Peyer's patch (tissue), 4 donors: Measurements from ENCODE around the gene LYPD6B.

Source experiments
- POLR2A ChIP-seq, 2 donors: fragments of 450-650 bp; IDR thresholded peaks; one replicate each; pipeline ENCODE4 v1.5.1; 2017; ENCODE audit warnings: antibody characterized with exemption in 2 of 2, mild to moderate bottlenecking in 2 of 2, moderate library complexity in 2 of 2
- TF ChIP-seq, protein P1 (sequence below), 6 experiments: fragments of 450-650 bp in 4 of 6; fragments of 200-600 bp in 2 of 6; sonication (generic) in 1 of 6; IDR thresholded peaks; one replicate each; pipeline ENCODE4 v1.5.1; 2017 to 2019; ENCODE audit warnings: antibody characterized with exemption in 6 of 6, mild to moderate bottlenecking in 3 of 6, moderate library complexity in 1 of 6

DNA sequence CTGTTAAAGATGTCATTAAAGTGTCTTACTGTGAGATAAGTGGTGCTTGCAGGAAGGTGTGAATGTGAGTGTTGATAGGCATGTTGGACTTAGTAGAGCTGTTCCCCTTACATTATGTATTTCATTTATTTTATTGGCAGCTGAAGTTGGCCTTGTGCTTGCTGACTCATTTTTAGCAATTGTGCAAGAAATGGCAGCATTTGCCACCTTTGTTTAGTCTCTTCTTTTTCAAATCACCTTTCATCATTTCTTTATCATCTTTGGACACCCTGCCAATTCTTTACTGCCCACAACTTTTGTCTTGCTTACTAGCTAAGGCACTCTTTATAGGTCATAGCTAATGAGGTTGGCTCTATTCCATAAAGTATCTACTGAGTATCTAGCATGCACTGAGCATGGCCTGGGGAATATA, 161.6 kb downstream of the LYPD6B start:
- TF ChIP-seq, protein P1, sequence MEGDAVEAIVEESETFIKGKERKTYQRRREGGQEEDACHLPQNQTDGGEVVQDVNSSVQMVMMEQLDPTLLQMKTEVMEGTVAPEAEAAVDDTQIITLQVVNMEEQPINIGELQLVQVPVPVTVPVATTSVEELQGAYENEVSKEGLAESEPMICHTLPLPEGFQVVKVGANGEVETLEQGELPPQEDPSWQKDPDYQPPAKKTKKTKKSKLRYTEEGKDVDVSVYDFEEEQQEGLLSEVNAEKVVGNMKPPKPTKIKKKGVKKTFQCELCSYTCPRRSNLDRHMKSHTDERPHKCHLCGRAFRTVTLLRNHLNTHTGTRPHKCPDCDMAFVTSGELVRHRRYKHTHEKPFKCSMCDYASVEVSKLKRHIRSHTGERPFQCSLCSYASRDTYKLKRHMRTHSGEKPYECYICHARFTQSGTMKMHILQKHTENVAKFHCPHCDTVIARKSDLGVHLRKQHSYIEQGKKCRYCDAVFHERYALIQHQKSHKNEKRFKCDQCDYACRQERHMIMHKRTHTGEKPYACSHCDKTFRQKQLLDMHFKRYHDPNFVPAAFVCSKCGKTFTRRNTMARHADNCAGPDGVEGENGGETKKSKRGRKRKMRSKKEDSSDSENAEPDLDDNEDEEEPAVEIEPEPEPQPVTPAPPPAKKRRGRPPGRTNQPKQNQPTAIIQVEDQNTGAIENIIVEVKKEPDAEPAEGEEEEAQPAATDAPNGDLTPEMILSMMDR (IDR thresholded peaks at IDR 0.05): no peak
- TF ChIP-seq POLR2A (IDR thresholded peaks at IDR 0.05): no peak
